ENCODE data around the gene CEP126.

CEP126 gene

GRCh38 chr11:101881586-101881985 lies 33.2 kb upstream of the CEP126 start:
- DNase-seq (ENCODE audit: low read depth), result no peak
- TF ChIP-seq CTCF (IDR thresholded peaks at IDR 0.05; ENCODE audit: low read depth, low read length) (no peak), MYC (IDR thresholded peaks at IDR 0.05; ENCODE audit: low read depth, low read length) (no peak), POLR2A (IDR thresholded peaks at IDR 0.05; ENCODE audit: extremely low read depth, insufficient read length) (no peak), MAX (IDR thresholded peaks at IDR 0.05; ENCODE audit: low read depth, low read length) (no peak)

GRCh38 chr11:101885631-101886030 lies 29.2 kb upstream of the CEP126 start:
- no peak for DNase-seq (ENCODE audit: low read depth)
- H3K4me3 ChIP-seq (ENCODE audit: low read depth, low read length), result no peak overlapping the region
- TF ChIP-seq CTCF (IDR thresholded peaks at IDR 0.05; ENCODE audit: low read depth, low read length), result no peak
- no peak for TF ChIP-seq MAX (IDR thresholded peaks at IDR 0.05; ENCODE audit: low read depth, low read length)
- TF ChIP-seq MYC (IDR thresholded peaks at IDR 0.05; ENCODE audit: low read depth, low read length), result no peak
- no peak for TF ChIP-seq POLR2A (IDR thresholded peaks at IDR 0.05; ENCODE audit: extremely low read depth, insufficient read length)

More at GRCh38 chr11:101881586-101881985, 33.2 kb upstream of the CEP126 start:
- H3K4me3 ChIP-seq (ENCODE audit: low read depth, low read length), result no peak overlapping the region

GRCh38 chr11:101889767-101890166 lies 25.0 kb upstream of the CEP126 start:
- TF ChIP-seq MAX (IDR thresholded peaks at IDR 0.05; ENCODE audit: low read depth, low read length) (no peak), MYC (IDR thresholded peaks at IDR 0.05; ENCODE audit: low read depth, low read length) (no peak), POLR2A (IDR thresholded peaks at IDR 0.05; ENCODE audit: extremely low read depth, insufficient read length) (no peak), CTCF (IDR thresholded peaks at IDR 0.05; ENCODE audit: low read depth, low read length) (no peak)

GRCh38 chr11:101894505-101894904 lies 20.3 kb upstream of the CEP126 start:
- H3K4me3 ChIP-seq (ENCODE audit: low read depth, low read length), result no peak overlapping the region
- no peak for TF ChIP-seq MAX (IDR thresholded peaks at IDR 0.05; ENCODE audit: low read depth, low read length)
- no peak for TF ChIP-seq MYC (IDR thresholded peaks at IDR 0.05; ENCODE audit: low read depth, low read length)
- TF ChIP-seq POLR2A (IDR thresholded peaks at IDR 0.05; ENCODE audit: extremely low read depth, insufficient read length), result no peak
- no peak for TF ChIP-seq CTCF (IDR thresholded peaks at IDR 0.05; ENCODE audit: low read depth, low read length)
- no peak for DNase-seq (ENCODE audit: low read depth)

More at GRCh38 chr11:101889767-101890166, 25.0 kb upstream of the CEP126 start:
- H3K4me3 ChIP-seq (ENCODE audit: low read depth, low read length), result no peak overlapping the region
- DNase-seq (ENCODE audit: low read depth), result no peak

GRCh38 chr11:101907815-101908214 lies 7.0 kb upstream of the CEP126 start:
- no peak for TF ChIP-seq MAX (IDR thresholded peaks at IDR 0.05; ENCODE audit: low read depth, low read length)
- no peak for TF ChIP-seq MYC (IDR thresholded peaks at IDR 0.05; ENCODE audit: low read depth, low read length)
- TF ChIP-seq CTCF (IDR thresholded peaks at IDR 0.05; ENCODE audit: low read depth, low read length), result no peak
- TF ChIP-seq POLR2A (IDR thresholded peaks at IDR 0.05; ENCODE audit: extremely low read depth, insufficient read length), result no peak

More at GRCh38 chr11:101907815-101908214, 7.0 kb upstream of the CEP126 start:
- no peak for DNase-seq (ENCODE audit: low read depth)
- no peak overlapping the region for H3K4me3 ChIP-seq (ENCODE audit: low read depth, low read length)
